ENCODE results near the gene EGFR.

Gene EGFR

DNA sequence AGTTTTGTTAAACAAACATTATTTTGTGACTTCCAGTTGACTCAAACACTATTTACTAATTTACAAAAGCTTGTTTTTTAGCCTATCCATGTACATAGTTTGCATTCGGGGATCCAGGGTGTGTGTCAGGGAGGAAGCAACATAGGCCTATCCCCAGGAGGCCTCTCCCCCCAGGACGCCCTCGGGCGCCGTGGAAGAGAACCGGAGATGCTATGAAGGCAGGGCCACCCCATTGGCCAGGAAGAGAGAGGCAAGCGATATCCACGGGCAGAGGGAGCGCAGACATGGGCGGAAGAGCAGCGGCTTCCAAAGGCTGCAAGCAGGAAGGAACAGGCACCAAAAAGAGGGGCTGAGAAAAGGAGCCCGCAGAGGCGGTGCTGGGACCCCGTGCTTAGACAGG is 38.3 kb upstream of the EGFR start:
- no peak for TF ChIP-seq POLR2AphosphoS5 (IDR thresholded peaks at IDR 0.05; ENCODE audit: low read depth, low read length)
- no peak for TF ChIP-seq TAF1 (IDR thresholded peaks at IDR 0.05; ENCODE audit: borderline replicate concordance, insufficient read depth, low read length)
- TF ChIP-seq REST (IDR thresholded peaks at IDR 0.05; ENCODE audit: insufficient read depth in 1 of 2, low read depth in 2 of 2, low read length in 2 of 2) = no peak
- no peak for TF ChIP-seq FOXP2 (optimal IDR thresholded peaks at IDR 0.05; ENCODE audit: borderline replicate concordance, extremely low read depth, extremely low read length, insufficient read depth)
- TF ChIP-seq SIN3A (IDR thresholded peaks at IDR 0.05; ENCODE audit: borderline replicate concordance, insufficient read depth, low read length) = no peak

- TF ChIP-seq SIN3A (IDR thresholded peaks at IDR 0.05; ENCODE audit: borderline replicate concordance, insufficient read depth, low read length) = no peak
- TF ChIP-seq FOXP2 (optimal IDR thresholded peaks at IDR 0.05; ENCODE audit: borderline replicate concordance, extremely low read depth, extremely low read length, insufficient read depth) = no peak
- no peak for TF ChIP-seq REST (IDR thresholded peaks at IDR 0.05; ENCODE audit: insufficient read depth in 1 of 2, low read depth in 2 of 2, low read length in 2 of 2)
- no peak for TF ChIP-seq TAF1 (IDR thresholded peaks at IDR 0.05; ENCODE audit: borderline replicate concordance, insufficient read depth, low read length)
- no peak for TF ChIP-seq POLR2AphosphoS5 (IDR thresholded peaks at IDR 0.05; ENCODE audit: low read depth, low read length)
Observed at GRCh38 chr7:54981913-54982312, 36.9 kb upstream of the EGFR start.

DNA sequence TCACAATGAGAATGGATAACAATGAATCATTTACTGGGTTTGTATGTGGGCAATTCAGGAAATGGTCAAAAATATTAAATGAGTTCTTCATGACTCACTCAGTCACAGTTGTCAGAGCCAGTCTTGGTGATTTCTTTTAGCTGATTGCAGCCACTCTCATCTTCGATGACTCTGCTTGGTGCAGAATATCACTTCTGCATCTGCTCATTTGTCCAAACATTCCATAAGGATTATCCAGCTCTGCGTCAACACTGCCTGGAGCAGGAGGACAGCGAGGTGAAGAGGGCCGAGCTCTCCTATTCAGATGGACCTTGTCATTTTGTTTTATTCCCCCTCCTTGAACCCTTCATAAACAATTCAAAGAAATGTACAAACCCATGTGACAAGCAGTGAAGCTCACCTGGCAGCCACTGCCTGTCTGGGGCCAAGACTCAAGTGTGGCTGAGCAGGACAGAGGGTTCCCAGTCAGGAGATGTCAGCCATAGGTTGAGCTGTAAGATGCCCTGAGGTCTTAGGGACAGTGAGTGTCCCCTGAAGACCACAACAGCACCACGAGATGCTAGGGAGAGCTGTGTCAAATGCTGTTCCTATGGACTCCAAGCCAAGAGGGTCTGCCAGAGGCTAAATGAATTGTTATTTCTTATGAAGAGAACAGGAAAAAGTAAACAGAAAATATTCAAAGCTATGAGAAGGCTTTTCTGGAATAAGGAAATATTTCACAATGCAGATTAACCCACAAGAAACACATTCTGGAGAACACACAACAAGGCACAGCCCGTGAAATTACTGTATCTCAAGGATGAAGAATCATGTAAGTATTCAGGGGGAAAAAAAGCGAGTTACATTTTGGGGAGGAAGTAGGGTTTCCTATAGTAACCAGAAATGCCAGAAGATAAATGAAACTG is 33.1 kb upstream of the EGFR start:
- TF ChIP-seq REST (IDR thresholded peaks at IDR 0.05; ENCODE audit: insufficient read depth in 1 of 2, low read depth in 2 of 2, low read length in 2 of 2) (no peak), FOXP2 (optimal IDR thresholded peaks at IDR 0.05; ENCODE audit: borderline replicate concordance, extremely low read depth, extremely low read length, insufficient read depth) (no peak), TAF1 (IDR thresholded peaks at IDR 0.05; ENCODE audit: borderline replicate concordance, insufficient read depth, low read length) (no peak), POLR2AphosphoS5 (IDR thresholded peaks at IDR 0.05; ENCODE audit: low read depth, low read length) (no peak), SIN3A (IDR thresholded peaks at IDR 0.05; ENCODE audit: borderline replicate concordance, insufficient read depth, low read length) (no peak)

DNA sequence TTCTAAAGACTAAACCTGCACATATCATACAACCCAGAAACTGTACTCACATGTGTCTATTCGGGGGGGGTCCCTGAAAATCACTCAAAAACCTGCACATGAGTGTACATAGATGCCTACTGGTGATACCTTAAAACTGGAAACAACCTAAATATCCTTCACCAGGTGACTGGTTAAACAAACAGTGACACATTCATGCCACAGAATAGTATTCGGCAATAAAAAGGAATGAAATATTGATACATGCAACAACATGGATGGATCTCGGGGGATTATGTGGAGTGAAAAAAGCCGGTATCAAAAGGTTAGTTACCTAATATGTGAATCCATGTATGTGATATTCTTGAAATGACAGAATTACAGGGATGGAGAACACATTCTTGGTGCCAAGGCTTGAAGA is 32.1 kb upstream of the EGFR start:
- TF ChIP-seq POLR2AphosphoS5 (IDR thresholded peaks at IDR 0.05; ENCODE audit: low read depth, low read length) = no peak
- no peak for TF ChIP-seq SIN3A (IDR thresholded peaks at IDR 0.05; ENCODE audit: borderline replicate concordance, insufficient read depth, low read length)
- no peak for TF ChIP-seq FOXP2 (optimal IDR thresholded peaks at IDR 0.05; ENCODE audit: borderline replicate concordance, extremely low read depth, extremely low read length, insufficient read depth)
- no peak for TF ChIP-seq REST (IDR thresholded peaks at IDR 0.05; ENCODE audit: insufficient read depth in 1 of 2, low read depth in 2 of 2, low read length in 2 of 2)
- TF ChIP-seq TAF1 (IDR thresholded peaks at IDR 0.05; ENCODE audit: borderline replicate concordance, insufficient read depth, low read length) = no peak

All from PFSK-1 (cell line).